Chondrocyte (in vitro differentiated cells): ENCODE data around the gene TMEM106A. TPM values are rescaled to one million over a fixed set of nuclear protein-coding genes. Genes with fewer than 3 reads are reported as not detected.

Experiments
- total RNA-seq: library from RNA; stranded (reverse); gene quantifications from 3 replicates; pipeline ENCODE4 v1.2.1, GENCODE V29; 2021

Gene TMEM106A
- total RNA-seq, 1 donor from 2014 or later = 16.4 TPM

Other genes with a start within 250 kb of the TMEM106A start
- 39.1 to 44.4 TPM (median 44.0 TPM) in 3 replicates for gene AARSD1, start 247.4 kb upstream of the TMEM106A start, total RNA-seq
- gene PTGES3L, start 231.8 kb upstream of the TMEM106A start, total RNA-seq = 1.2 to 5.7 TPM (median 3.9 TPM) in 3 replicates
- 11.2 to 13.1 TPM (median 11.3 TPM) in 3 replicates for gene RUNDC1, start 231.3 kb upstream of the TMEM106A start, total RNA-seq
- gene RPL27, start 213.5 kb upstream of the TMEM106A start, total RNA-seq = 738 to 860 TPM (median 747 TPM) in 3 replicates
- gene IFI35, start 205.1 kb upstream of the TMEM106A start, total RNA-seq = 9.0 to 20.9 TPM (median 12.8 TPM) in 3 replicates
- 290 to 589 TPM (median 567 TPM) in 3 replicates for gene VAT1, start 189.5 kb upstream of the TMEM106A start, total RNA-seq
- gene RND2, start 186.6 kb upstream of the TMEM106A start, total RNA-seq = 0.73 to 1.5 TPM (median 1.1 TPM) in 3 replicates
- 4.3 to 13.5 TPM (median 4.8 TPM) in 3 replicates for gene BRCA1, start 86.5 kb upstream of the TMEM106A start, total RNA-seq
- 62.7 to 70.9 TPM (median 63.3 TPM) in 3 replicates for gene NBR1, start 40.7 kb upstream of the TMEM106A start, total RNA-seq
- gene CCDC200, start 16.7 kb downstream of the TMEM106A start, total RNA-seq = not detected in 3 replicates
- gene RNU2-1, start 22.1 kb downstream of the TMEM106A start, total RNA-seq = 2,934 to 3,390 TPM (median 3,124 TPM) in 3 replicates
- 33.8 to 38.0 TPM (median 37.5 TPM) in 3 replicates for gene ARL4D, start 187.1 kb downstream of the TMEM106A start, total RNA-seq